ENCODE results near the gene HEXIM1. TPM values are rescaled to one million over a fixed set of nuclear protein-coding genes. Genes with fewer than 3 reads are reported as not detected.

HEXIM1 gene
- polyA plus RNA-seq, 3 donors, result 2.2 to 14.8 (median 2.5) TPM

GRCh38 chr17:45186801-45187354 is 38.6 kb downstream of the HEXIM1 start:
- H3K9me3 ChIP-seq (replicated peaks in 1 of 2; ENCODE audit: control insufficient read depth in 1 of 2, insufficient read depth in 1 of 2, low read length in 2 of 2), result no peaks in the 10 kb centered on the region
- no peaks in the 10 kb centered on the region for H4K20me1 ChIP-seq (ENCODE audit: insufficient read depth, low read length)
- H3K27ac Mint-ChIP-seq, result peak overlapping the region in 1 of 7 donors; percentile 46
- H3K36me3 ChIP-seq (replicated peaks in 1 of 2; ENCODE audit: control insufficient read depth in 1 of 2, insufficient read depth in 2 of 2, low read length in 2 of 2), result no peaks in the 10 kb centered on the region
- intact Hi-C loops (cut with micrococcal nuclease), result no loop called here
- H3K4me3 ChIP-seq (replicated peaks in 1 of 3; ENCODE audit: low read depth in 2 of 3, low read length in 3 of 3), result no peak overlapping the region
- peaks cover 0 to 2% of the 10 kb centered on the region in 2 donors for H3K36me3 Mint-ChIP-seq
- no peaks in the 10 kb centered on the region for H3K27me3 ChIP-seq (ENCODE audit: control insufficient read depth in 2 of 2, insufficient read depth in 2 of 2, low read length in 2 of 2)
- H3K27ac ChIP-seq (ENCODE audit: low read depth in 1 of 2, low read length in 2 of 2), result no peak overlapping the region
- TF ChIP-seq CTCF (IDR thresholded peaks at IDR 0.05), result no peak
- H3K9ac ChIP-seq (ENCODE audit: insufficient read depth, low read length, poor library complexity, severe bottlenecking), result no peak overlapping the region
- no peak overlapping the region for H2AFZ ChIP-seq (ENCODE audit: insufficient read depth, low read depth, low read length, poor library complexity, severe bottlenecking)
- H3K4me3 Mint-ChIP-seq, result no peak overlapping the region
- H3K4me2 ChIP-seq (replicated peaks; ENCODE audit: extremely low read depth, low read length, poor library complexity, severe bottlenecking), result no peak overlapping the region
- DNase-seq, result no peak
- 0% methylated on average over 1 of the region's 7 CpGs for whole genome bisulfite sequencing (ENCODE audit: insufficient coverage)
- H3K79me2 ChIP-seq (ENCODE audit: insufficient read depth, low read length), result no peaks in the 10 kb centered on the region
- peaks cover 3 to 11% of the 10 kb centered on the region in 2 donors for H3K4me1 ChIP-seq (ENCODE audit: control insufficient read depth in 1 of 2, insufficient read depth in 2 of 2, low read length in 2 of 2)
- peaks cover 14% of the 10 kb centered on the region for H3K4me1 Mint-ChIP-seq
- H3K27me3 Mint-ChIP-seq (ENCODE audit: low read depth in 3 of 3), result peaks cover 0 to 2% (median 0%) of the 10 kb centered on the region in 3 donors
- H3K9me3 Mint-ChIP-seq, result no peaks in the 10 kb centered on the region

DNA sequence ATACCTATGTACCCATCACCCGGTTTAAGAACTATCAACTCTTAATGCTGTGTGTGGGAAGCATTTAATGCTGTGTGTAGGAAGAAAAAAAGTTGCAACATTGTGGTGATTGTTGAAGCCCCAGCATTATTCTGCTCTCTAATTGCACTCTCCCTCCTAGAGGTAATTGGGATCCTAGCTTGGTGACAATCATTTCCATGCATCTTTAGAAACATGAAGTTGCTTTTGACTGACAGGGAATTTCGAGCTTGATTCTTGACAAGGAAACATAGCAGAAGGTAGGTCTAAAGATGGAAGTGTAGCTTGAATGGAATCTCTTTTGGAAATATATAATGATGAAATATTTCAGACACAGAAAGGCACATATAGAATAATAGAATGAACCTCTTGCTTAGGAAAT is 40.7 kb downstream of the HEXIM1 start:
- H3K4me2 ChIP-seq (replicated peaks; ENCODE audit: extremely low read depth, low read length, poor library complexity, severe bottlenecking), result no peak overlapping the region
- H3K4me3 Mint-ChIP-seq, result no peak overlapping the region
- H3K36me3 ChIP-seq (replicated peaks in 1 of 2; ENCODE audit: control insufficient read depth in 1 of 2, insufficient read depth in 2 of 2, low read length in 2 of 2), result no peaks in the 10 kb centered on the region
- peaks cover 0 to 6% of the 10 kb centered on the region in 2 donors for H3K4me1 ChIP-seq (ENCODE audit: control insufficient read depth in 1 of 2, insufficient read depth in 2 of 2, low read length in 2 of 2)
- H3K9me3 Mint-ChIP-seq, result no peaks in the 10 kb centered on the region
- peaks cover 0 to 2% of the 10 kb centered on the region in 2 donors for H3K36me3 Mint-ChIP-seq
- H3K79me2 ChIP-seq (ENCODE audit: insufficient read depth, low read length), result no peaks in the 10 kb centered on the region
- H2AFZ ChIP-seq (ENCODE audit: insufficient read depth, low read depth, low read length, poor library complexity, severe bottlenecking), result no peak overlapping the region
- no peaks in the 10 kb centered on the region for H4K20me1 ChIP-seq (ENCODE audit: insufficient read depth, low read length)
- H3K27ac ChIP-seq (ENCODE audit: low read depth in 1 of 2, low read length in 2 of 2), result no peak overlapping the region
- H3K4me3 ChIP-seq (replicated peaks in 1 of 3; ENCODE audit: low read depth in 2 of 3, low read length in 3 of 3), result no peak overlapping the region
- DNase-seq, result no peak
- peaks cover 0 to 4% (median 0%) of the 10 kb centered on the region in 3 donors for H3K27me3 Mint-ChIP-seq (ENCODE audit: low read depth in 3 of 3)
- no peaks in the 10 kb centered on the region for H3K9me3 ChIP-seq (replicated peaks in 1 of 2; ENCODE audit: control insufficient read depth in 1 of 2, insufficient read depth in 1 of 2, low read length in 2 of 2)
- peaks cover 11% of the 10 kb centered on the region for H3K4me1 Mint-ChIP-seq
- intact Hi-C loops (cut with micrococcal nuclease), result no loop called here
- H3K27me3 ChIP-seq (ENCODE audit: control insufficient read depth in 2 of 2, insufficient read depth in 2 of 2, low read length in 2 of 2), result no peaks in the 10 kb centered on the region
- peak overlapping the region in 1 of 7 donors; percentile 26 for H3K27ac Mint-ChIP-seq
- H3K9ac ChIP-seq (ENCODE audit: insufficient read depth, low read length, poor library complexity, severe bottlenecking), result no peak overlapping the region
- no CpG with 5 or more reads among the region's 2 CpGs for WGBS (ENCODE audit: insufficient coverage)
- TF ChIP-seq CTCF (IDR thresholded peaks at IDR 0.05), result no peak
